Activated CD4-positive, CD25-positive, alpha-beta regulatory T cell (primary cell): ENCODE results near the gene EMC1.
"Not testable (repeated sequence)": the region's sequence is repeated elsewhere in the genome, so short reads cannot be mapped to it uniquely, and the experiment has no call there.

Experiments
- DNase-seq, 4 experiments: peaks; one replicate each; lab custom pipeline; 2025; lab: John Stamatoyannopoulos, UW

EMC1 gene

DNA sequence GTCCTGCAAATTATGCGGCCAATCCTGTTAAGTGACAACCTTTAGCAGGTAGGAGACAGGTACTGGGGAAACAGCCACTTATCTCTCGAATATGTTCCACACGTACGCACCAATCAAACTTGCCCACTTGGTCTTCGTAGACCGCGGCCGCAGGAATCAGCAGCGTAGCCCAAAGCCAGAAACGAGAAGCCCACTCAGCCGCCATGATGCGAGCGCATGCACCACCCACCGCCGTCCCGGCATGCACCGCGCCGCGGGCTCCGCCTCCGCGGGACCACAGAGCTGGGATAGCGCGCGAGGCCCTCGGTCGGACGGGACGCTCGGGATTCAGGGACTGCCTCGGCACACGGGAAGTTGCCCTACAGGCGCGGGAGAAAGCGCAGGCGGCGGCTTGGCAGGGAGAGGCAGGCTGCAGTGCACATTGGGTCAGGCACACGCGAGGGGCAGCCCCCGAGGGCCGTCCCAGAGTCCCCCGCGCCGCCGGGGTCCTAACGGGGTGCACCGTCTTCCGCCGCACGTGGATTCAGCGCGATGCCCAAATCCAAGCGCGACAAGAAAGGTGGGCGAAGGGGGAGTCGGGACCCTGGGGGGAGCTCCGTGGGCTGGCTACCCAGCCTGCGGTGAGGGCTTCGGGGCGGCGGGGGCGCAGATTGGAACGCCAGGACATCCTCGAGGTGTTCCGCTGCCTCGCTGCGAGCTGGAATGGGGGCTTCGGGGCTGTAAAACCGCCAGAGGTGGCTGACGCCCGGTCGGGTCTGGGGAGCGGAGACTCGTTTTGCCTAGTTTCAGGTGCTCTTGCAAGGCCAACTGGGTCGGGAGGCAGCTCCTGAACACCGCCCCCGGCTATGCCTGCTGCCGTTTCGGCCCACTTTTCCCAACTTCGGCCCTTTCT lies at the start of gene EMC1, which contains the start of gene MRTO4:
EMC1 (minus strand) TSS at position 220 of the 892 bp plus-strand sequence; CDS start at position 205, 15 bp downstream.
MRTO4 (plus strand) TSS at position 501 of the 892 bp plus-strand sequence; CDS start at position 532, 31 bp downstream.
- peak; percentile 82 to 86 (median 84) for DNase-seq

DNA sequence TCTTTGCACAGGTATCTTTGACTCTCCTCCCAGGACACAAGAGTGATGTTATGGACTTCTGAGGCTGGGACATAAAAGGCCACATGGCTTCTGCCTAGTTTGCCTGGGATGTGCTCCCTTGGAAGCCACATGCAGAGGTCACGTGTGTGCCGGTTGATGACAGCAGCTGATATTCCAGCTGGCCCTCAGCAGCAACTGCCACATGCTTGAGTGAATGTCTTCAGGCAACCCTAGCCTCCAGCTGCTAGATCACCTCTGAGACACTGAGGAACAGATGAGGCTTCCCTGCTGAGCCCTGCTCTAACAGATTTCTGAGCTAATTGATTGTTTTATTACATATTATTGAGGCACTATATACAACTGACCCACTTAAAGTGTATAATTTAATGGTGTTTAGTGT lies 48.9 kb upstream of the EMC1 start:
- no peak for DNase-seq

DNA sequence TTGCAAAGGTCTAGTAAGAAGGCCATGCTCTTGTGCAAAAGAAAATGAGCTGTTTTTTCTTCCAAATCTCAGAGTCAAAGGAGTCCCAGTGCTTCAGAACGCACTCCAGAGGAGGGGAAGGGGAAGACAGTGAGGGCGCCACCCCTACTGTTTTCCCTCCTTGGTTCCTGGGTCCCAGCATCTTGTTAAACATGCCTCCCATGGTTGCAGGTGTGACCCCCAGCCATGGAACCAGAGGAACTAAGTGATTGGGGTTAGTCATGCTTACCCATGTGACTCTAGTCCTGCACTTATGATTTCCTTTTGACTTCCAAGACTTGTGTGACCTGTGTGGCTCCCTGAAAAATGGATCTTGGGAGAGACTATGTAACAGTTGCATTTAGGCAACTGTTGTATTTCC lies 43.3 kb upstream of the EMC1 start:
- DNase-seq, result no peak

DNA sequence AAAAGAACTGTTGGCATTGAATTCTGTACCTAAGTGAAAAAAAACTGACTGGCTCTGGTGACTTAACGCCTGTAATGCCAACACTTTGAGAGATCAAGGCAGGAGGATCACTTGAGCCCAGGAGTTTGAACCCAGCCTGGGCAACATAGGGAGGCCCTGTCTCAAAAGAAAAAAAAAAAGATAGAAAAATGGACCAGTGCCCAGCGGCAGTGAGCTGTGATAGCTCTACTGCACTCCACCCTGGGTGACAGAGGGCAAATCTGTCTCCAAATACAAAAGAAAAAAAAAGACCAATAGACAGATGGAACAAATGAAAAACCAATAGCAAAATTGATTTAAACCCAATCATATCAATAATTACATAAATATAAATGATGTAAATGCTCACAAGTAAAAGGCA lies 37.9 kb upstream of the EMC1 start:
- DNase-seq, result no peak

DNA sequence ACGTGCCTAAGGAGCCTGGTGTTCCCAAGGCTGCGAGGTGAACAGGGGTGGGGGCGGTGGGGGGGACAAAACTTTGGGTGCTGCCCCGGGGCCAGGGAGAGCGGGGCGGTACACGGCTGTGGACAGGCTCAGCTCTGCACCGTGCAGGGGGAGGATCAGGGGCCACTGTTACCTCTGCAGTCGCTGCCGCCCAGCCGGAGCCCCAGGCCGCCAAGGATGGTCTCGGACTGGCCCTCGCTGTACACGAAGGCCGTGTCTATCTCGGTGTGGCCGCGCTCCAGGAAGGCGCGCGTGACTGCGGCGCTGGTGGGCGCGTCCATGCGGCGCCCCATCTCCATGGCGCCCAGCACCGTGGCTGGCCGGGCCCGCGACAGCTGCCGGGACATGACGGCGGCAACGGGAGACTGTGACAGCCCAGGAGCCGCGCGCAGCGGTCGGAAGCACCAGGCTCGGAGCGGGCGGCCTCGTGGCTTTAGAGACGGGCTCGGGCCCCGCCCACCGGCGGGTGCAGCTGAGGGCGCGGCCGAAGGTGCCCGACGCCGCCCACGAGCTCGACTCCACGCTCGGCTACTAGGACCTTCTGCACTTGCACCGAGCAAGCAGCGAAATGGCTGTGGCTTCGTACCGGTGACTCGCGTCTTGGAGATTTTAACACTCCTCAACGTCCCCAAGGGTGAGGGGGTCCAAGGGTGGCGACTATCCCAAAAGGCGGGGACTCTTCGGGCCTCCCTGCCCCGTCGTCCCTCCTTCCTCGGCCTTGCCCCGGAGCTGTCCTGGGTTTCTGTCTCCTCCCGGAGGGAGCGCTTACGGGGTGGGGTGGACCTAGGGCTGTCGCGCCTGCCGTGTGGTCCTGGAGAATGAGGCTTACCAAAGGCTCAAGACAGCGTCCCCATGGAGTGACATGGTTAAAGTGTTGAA lies 37.3 kb upstream of the EMC1 start, which contains the start of gene AKR7A3:
AKR7A3 (minus strand) TSS at position 447 of the 918 bp plus-strand sequence; CDS start at position 386, 61 bp downstream.
- DNase-seq, result peak; percentile 6 to 27 (median 22)

DNA sequence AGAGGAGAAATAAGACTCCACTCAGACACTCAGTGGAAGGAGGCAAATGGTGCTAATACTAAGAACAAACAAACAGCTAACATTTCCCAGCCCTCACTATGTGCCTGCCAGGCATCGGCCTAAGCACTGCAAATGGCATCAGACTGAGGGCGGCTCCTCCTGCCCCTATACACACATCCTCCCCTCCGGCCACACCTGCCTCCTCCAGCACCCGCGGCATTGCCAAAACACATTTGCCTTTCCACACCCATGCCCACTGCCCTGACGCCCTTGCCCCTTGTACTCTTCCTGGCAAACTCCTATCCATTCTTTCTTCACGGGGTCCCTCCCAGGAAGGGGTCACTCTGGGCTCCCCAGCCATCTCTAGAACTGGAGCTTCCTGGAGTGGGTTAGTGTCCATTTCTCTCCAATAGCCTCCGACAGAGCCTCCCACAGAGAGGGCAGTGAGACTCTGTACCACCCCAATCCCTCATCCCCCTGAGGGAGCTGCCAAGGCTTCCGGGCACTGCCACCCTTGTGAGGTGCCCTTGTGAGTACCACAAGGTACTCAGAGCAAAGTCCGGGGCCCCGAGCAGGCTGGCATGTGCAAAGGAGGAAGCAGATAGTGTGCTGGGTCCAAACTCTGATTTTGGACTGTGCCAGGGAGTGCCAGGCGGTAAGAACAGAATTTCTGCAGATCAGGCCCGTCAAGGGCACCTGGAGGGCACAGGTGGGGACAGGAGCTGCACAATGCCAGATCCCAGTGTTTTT lies 36.3 kb upstream of the EMC1 start:
- DNase-seq, result no peak

DNA sequence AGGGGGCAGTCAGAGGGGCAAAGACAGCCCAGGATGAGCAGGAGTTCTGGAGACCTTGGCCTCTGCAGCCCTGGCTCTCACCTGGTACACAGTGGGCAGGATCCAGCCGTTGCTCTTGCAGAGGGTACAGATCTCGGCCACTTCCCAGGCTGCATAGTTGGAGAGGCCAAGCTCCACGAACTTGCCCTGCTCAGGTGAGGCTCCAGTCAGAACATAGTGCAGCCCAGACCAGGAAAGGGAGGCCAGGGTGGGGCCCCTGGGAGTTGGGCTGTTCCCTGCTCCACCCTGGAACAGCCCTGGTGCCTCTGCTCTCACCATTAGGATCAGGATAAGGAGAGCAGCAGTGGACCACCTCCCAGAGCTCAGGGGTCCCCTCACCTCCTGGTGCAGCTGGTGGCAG lies 34.5 kb upstream of the EMC1 start:
- DNase-seq, result not testable (repeated sequence)

DNA sequence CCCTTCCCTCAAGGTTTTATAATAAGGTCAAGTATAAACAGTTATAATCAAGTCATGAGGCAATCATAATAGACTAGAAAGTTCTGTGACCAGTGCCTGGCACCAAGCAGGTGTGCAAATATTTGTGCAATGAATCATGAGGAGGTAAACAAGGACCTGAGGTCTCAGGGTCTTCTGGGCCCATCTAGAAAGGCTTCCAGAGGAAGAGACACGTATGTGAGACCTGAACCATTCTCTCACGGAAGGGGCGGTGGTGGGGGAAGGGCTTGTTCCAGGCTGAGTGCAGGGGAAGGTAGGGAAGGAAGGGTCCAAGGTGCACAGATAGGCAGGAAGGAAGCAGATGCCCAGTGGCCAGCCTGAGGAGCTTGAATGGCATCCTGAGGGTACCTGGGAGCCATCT lies 34.0 kb upstream of the EMC1 start:
- not testable (repeated sequence) for DNase-seq

DNA sequence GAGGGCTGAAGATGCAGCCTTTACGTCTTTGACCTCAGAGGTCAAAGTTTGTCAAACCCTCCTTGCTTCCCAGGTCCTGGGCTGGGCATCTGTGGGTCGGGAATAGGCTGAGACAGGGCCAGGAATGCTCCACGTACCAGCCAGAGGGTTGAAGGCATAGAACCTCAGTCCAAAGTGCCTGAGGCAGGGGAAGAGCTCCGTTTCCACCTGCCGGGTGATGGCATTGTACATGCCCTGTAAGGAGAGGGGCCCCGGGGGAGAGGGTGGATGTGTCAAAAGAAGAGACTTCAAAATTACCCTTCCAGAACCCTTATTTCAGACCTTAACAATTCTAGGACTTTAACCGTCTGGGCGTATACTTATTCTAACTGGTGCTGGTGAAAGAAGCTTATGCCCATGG lies 33.6 kb upstream of the EMC1 start:
- DNase-seq, result no peak

DNA sequence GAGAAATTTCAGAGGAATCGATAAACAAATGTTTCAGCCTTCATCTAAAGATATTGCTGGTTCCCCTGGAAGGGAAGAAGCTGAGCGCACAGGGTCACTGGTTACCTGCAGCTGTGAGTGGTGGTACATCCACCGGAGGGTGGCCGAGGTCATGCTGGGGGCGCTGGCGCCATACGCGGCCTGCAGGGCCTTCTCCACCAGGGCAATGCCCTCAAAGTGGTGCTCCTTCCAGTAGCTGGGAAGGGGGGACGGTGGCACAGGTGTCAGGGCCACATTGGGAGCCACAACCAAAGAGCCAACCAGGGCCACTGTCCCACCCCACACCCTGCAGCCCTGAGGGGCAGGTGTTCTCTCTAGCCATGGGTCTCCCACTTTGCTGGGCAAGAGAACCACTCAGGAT lies 32.6 kb upstream of the EMC1 start:
- DNase-seq, result no peak

DNA sequence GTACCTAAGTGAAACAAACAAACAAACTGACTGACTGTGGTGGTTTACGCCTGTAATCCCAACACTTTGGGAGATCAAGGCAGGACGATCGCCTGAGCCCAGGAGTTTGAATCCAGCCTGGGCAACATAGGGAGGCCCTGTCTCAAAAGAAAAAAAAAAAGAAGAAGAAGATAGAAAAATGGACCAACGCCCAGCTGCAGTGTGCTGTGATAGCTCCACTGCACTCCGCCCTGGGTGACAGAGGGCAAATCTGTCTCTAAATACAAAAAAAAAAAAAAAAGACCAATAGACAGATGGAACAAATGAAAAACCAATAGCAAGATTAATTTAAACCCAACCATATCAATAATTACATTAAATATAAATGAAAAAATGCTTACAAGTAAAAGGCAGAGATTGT lies 23.3 kb upstream of the EMC1 start:
- no peak for DNase-seq

DNA sequence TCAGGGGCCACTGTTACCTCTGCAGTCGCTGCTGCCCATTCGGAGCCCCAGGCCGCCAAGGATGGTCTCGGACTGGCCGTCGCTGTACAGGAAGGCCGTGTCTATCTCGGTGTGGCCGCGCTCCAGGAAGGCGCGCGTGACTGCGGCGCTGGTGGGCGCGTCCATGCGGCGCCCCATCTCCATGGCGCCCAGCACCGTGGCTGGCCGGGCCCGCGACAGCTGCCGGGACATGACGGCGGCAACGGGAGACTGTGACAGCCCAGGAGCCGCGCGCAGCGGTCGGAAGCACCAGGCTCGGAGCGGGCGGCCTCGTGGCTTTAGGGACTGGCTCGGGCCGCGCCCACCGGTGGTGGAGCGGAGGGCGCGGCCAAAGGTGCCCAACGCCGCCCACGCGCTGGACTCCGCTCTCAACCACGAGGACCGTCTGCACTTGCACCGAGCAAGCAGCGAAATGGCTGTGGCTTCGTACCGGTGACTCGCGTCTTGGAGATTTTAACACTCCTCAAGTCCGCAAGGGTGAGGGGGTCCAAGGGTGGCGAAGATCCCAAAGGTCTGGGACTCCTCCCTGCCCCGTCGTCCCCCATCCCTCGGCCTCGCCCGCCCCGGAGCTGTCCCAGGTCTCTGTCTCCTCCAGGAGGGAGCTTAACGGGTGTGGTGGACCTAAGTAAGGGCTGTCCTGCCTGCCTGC lies 22.7 kb upstream of the EMC1 start:
- DNase-seq, result not testable (repeated sequence)

DNA sequence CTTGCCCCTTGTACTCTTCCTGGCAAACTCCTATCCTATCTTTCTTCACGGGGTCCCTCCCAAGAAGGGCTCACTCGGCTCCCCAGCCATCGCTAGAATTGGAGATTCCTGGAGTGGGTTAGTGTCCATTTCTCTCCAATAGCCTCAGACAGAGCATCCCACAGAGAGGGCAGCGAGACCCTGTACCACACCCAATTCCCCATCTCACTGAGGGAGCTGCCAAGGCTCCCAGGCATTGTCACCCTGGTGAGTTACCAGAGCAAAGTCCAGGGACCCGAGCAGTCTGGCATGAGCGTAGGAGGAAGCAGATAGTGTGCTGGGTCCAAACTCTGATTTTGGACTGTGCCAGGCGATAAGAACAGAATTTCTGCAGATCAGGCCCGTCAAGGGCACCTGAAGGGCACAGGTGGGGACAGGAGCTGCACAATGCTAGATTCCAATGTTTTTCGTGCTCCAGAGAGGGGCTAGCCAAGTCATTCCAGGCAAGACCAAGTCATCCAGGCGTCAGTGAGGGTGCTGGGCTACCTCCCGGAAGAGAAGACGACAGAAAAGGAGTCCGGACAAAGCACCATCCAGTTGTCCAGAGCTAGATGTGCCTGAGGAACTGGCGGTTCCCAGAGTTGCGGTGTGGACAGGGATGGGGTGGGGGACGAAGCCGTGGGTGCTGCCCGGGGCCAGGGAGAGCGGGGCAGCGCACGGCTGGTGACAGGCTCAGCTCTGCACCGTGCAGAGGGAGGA lies 22.0 kb upstream of the EMC1 start:
- no peak for DNase-seq

DNA sequence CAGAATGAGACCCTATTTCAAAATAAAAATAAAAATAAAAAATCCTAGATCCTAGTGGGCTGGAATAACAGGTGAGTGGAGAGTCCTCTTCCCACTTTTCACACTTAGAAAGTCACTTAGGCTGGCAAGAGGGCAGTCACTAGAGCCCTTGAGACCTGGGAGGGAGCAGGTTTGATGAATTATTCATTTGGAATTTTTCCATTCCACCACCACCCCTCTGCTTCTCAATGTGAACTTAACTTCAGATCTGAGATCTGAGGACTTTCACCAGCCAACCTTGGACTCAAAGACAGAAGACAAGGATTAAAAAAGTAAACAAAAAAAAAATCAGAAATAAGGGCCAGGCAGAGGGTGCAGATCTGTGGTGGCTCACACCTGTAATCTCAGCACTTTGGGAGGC lies 20.7 kb upstream of the EMC1 start:
- no peak for DNase-seq

DNA sequence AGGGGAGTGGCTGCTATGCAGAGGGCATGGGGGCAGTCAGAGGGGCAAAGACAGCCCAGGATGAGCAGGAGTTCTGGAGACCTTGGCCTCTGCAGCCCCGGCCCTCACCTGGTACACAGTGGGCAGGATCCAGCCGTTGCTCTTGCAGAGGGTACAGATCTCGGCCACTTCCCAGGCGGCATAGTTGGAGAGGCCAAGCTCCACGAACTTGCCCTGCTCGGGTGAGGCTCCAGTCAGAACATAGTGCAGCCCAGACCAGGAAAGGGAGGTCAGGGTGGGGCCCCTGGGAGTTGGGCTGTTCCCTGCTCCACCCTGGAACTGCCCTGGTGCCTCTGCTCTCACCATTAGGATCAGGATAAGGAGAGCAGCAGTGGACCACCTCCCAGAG lies 19.0 kb upstream of the EMC1 start:
- not testable (repeated sequence) for DNase-seq

DNA sequence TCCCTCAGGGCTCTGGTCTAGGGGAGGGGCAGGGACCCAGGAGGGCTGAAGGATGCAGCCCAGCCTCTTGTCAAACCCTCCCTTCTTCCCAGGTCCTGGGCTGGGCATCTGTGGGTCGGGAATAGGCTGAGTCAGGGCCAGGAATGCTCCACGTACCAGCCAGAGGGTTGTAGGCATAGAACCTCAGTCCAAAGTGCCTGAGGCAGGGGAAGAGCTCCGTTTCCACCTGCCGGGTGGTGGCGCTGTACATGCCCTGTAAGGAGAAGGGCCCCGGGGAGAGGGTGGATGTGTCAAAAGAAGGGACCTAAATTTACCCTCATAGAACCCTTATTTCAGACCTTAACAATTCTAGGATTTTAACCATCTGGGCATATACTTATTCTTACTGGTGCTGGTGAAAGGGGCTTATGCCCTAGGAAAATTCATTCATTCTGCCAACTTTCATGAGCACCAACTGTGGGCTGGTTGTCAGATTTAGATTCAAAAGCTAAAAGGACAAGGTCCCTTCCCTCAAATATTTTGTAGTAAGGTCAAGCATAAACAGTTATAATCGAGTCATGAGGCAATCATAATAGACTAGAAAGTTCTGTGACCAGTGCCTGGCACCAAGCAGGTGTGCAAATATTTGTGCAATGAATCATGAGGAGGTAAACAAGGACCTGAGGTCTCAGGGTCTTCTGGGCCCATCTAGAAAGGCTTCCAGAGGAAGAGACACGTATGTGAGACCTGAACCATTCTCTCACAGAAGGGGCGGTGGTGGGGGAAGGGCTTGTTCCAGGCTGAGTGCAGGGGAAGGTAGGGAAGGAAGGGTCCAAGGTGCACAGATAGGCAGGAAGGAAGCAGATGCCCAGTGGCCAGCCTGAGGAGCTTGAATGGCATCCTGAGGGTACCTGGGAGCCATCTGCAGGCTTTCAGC lies 18.4 kb upstream of the EMC1 start:
- not testable (repeated sequence) for DNase-seq

DNA sequence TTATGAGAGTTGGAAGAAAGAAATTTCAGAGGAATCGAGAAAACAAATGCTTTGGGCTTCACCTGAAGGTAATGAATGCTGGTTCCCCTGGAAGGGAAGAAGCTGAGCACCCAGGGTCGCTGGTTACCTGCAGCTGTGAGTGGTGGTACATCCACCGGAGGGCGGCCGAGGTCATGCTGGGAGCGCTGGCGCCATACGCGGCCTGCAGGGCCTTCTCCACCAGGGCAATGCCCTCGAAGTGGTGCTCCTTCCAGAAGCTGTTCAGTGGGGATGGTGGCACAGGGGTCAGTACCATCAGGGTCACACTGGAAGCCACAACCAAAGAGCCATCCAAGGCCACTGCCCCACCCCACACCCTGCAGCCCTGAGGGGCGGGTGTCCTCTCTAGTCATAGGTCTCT lies 17.1 kb upstream of the EMC1 start:
- no peak for DNase-seq

DNA sequence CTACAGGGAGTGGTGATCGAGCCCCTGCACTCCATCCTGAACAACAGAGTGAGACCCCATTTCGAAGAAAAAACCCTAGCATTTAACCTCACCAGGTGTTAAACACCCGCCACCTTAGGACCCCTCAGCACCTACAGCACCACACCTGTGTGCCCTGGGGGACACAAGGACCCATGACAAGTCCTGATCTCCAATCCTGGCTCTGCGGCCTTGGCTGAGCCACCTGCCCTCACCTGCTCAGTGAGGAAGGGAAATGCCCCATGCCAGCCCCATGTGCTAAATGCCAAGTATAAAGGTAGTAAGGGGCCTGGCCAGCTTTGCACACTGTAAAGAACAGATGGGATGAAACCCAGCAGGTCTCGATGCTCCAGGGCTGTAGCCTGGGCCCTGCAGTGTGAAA lies 11.4 kb upstream of the EMC1 start:
- DNase-seq, result no peak

DNA sequence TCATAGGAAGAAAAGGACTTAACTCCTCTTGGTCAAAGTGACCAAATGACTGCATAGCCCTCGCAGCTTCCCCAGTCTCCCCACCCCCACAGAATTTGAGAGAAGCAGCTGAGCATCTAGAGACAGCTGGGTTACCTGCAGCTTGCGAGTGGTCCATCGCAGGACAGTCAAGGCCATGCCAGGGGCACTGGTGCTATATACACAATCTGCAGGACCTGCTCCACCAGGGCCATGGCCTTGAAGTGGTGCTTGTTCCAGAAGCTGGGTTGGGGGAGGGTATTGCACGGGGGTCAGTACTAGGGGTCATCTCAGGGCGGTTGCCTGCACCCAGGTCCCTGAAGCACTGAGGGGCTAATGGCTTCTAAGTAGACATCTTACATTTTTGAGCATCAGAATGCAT lies 10.7 kb upstream of the EMC1 start:
- DNase-seq, result no peak
